ENCODE measurements around the gene ID4. TPM values are rescaled to one million over a fixed set of nuclear protein-coding genes. Genes with fewer than 3 reads are reported as not detected.

The ID4 gene
- total RNA-seq, 6 donors from 2014 or later = 16.8 to 84.1 (median 36.2) TPM

GRCh38 chr6:19804205-19805128 lies 32.7 kb upstream of the ID4 start:
- peaks cover 0 to 18% (median 10%) of the 10 kb centered on the region in 4 donors for H3K4me1 ChIP-seq
- H3K4me3 ChIP-seq = peak overlapping the region; percentile 15 to 69 (median 56)
- WGBS, 2 donors = 1% methylated on average over 43 to 59 of the region's 77 CpGs
- H3K27ac ChIP-seq = peak overlapping the region; percentile 91 to 97 (median 94)
- no peaks in the 10 kb centered on the region for H3K9me3 ChIP-seq
- no peaks in the 10 kb centered on the region for H3K36me3 ChIP-seq
- DNase-seq (peak; percentile 94 to 98), ATAC-seq (ENCODE audit: low FRiP score in 2 of 2) (peak; percentile 97 to 98)
- H3K27me3 ChIP-seq = no peaks in the 10 kb centered on the region
- TF ChIP-seq CTCF (IDR thresholded peaks at IDR 0.05) (peak in 3 of 6 experiments; percentile 10 to 24 (median 19)), EP300 (IDR thresholded peaks at IDR 0.05) (peak in 3 of 4 donors; percentile 26 to 95 (median 88)), POLR2A (IDR thresholded peaks at IDR 0.05) (peak in 3 of 4 donors; percentile 80 to 94 (median 92)), POLR2AphosphoS5 (IDR thresholded peaks at IDR 0.05) (peak; percentile 81 to 84)

- TF ChIP-seq POLR2AphosphoS5 (IDR thresholded peaks at IDR 0.05) (no peak), CTCF (IDR thresholded peaks at IDR 0.05) (no peak), EP300 (IDR thresholded peaks at IDR 0.05) (no peak), POLR2A (IDR thresholded peaks at IDR 0.05) (no peak)
- 18 to 30% methylated on average over 6 of the region's 6 CpGs for WGBS, 2 donors
- Histone ChIP-seq H3K4me1 (peaks cover 0 to 18% (median 10%) of the 10 kb centered on the region in 4 donors), H3K9me3 (no peaks in the 10 kb centered on the region), H3K36me3 (no peaks in the 10 kb centered on the region), H3K27ac (peak overlapping the region; percentile 91 to 97 (median 94)), H3K27me3 (no peaks in the 10 kb centered on the region), H3K4me3 (peak overlapping the region in 3 of 4 donors; percentile 52 to 69 (median 61))
- ATAC-seq (ENCODE audit: low FRiP score in 2 of 2) = no peak
- no peak for DNase-seq
Measured at GRCh38 chr6:19805129-19805481, 32.1 kb upstream of the ID4 start.

- H3K4me1 ChIP-seq = peaks cover 0 to 18% (median 10%) of the 10 kb centered on the region in 4 donors
- ATAC-seq (ENCODE audit: low FRiP score in 2 of 2) (no peak), DNase-seq (peak in 1 of 2 donors; percentile 66)
- H3K27ac ChIP-seq = no peak overlapping the region
- no peak overlapping the region for H3K4me3 ChIP-seq
- H3K9me3 ChIP-seq = no peaks in the 10 kb centered on the region
- no peaks in the 10 kb centered on the region for H3K27me3 ChIP-seq
- no peaks in the 10 kb centered on the region for H3K36me3 ChIP-seq
- no peak for TF ChIP-seq EP300 (IDR thresholded peaks at IDR 0.05)
- TF ChIP-seq POLR2A (IDR thresholded peaks at IDR 0.05) = no peak
- TF ChIP-seq POLR2AphosphoS5 (IDR thresholded peaks at IDR 0.05) = no peak
- TF ChIP-seq CTCF (IDR thresholded peaks at IDR 0.05) = no peak
- WGBS, 2 donors = 82 to 95% methylated on average over 4 to 14 of the region's 21 CpGs
Measured at GRCh38 chr6:19806971-19807396, 30.2 kb upstream of the ID4 start.

GRCh38 chr6:19811397-19812079 lies 25.6 kb upstream of the ID4 start:
- Histone ChIP-seq H3K4me3 (no peak overlapping the region), H3K27me3 (no peaks in the 10 kb centered on the region), H3K36me3 (no peaks in the 10 kb centered on the region), H3K4me1 (no peaks in the 10 kb centered on the region), H3K9me3 (no peaks in the 10 kb centered on the region), H3K27ac (no peak overlapping the region)
- ATAC-seq (ENCODE audit: low FRiP score in 2 of 2) (no peak), DNase-seq (no peak)
- TF ChIP-seq POLR2AphosphoS5 (IDR thresholded peaks at IDR 0.05) = no peak
- no peak for TF ChIP-seq EP300 (IDR thresholded peaks at IDR 0.05)
- TF ChIP-seq POLR2A (IDR thresholded peaks at IDR 0.05) = no peak
- no peak for TF ChIP-seq CTCF (IDR thresholded peaks at IDR 0.05)
- 73 to 75% methylated on average over 11 of the region's 11 CpGs for WGBS, 2 donors
